Lung (tissue), 12 donors: Measurements from ENCODE around the gene CCDC167. TPM values are rescaled to one million over a fixed set of nuclear protein-coding genes. Genes with fewer than 3 reads are reported as not detected.

Experiments
- ATAC-seq: fragments of 200-7000 bp; cut with Tn5 transposase; one replicate; pipeline ENCODE4 v1.9.1; 2020; ENCODE audit warnings: moderate number of reproducible peaks; ENCODE audit not compliant: insufficient read depth, low FRiP score
- DNase-seq, 3 donors: peaks; one replicate each; pipeline ENCODE4 v3.0.0-alpha.2; 2013 to 2017
- H3K27ac ChIP-seq, 2 donors: one replicate each; pipeline ENCODE4 v1.5.1; 2013; ENCODE audit warnings: mild to moderate bottlenecking in 2 of 2, moderate library complexity in 2 of 2, control low read depth in 1 of 2, inconsistent platforms in 1 of 2, low read depth in 1 of 2, low read length in 1 of 2
- H3K27me3 ChIP-seq, 3 donors: one replicate each; pipeline ENCODE4 v1.5.1; 2013; ENCODE audit warnings: low read length in 2 of 3; ENCODE audit not compliant: control insufficient read depth in 3 of 3, insufficient read depth in 3 of 3
- H3K36me3 ChIP-seq, 4 donors: one replicate each; pipeline ENCODE4 v1.5.1; 2013; ENCODE audit warnings: low read length in 4 of 4, mild to moderate bottlenecking in 1 of 4, moderate library complexity in 1 of 4; ENCODE audit not compliant: control insufficient read depth in 4 of 4, insufficient read depth in 4 of 4
- H3K4me1 ChIP-seq, 5 donors: one replicate each; pipeline ENCODE4 v1.5.1; 2013; ENCODE audit warnings: low read length in 5 of 5, mild to moderate bottlenecking in 2 of 5, moderate library complexity in 1 of 5; ENCODE audit not compliant: control insufficient read depth in 5 of 5, insufficient read depth in 5 of 5
- H3K4me3 ChIP-seq: one replicate; pipeline ENCODE4 v1.5.1; 2013; ENCODE audit warnings: mild to moderate bottlenecking, control low read depth, moderate library complexity
- H3K9ac ChIP-seq, 2 donors: one replicate each; pipeline ENCODE4 v1.5.1; 2013; ENCODE audit warnings: low read length in 2 of 2, control low read depth in 1 of 2; ENCODE audit not compliant: insufficient read depth in 1 of 2
- H3K9me3 ChIP-seq, 4 donors: one replicate each; pipeline ENCODE4 v1.5.1; 2013; ENCODE audit warnings: low read length in 3 of 4, mild to moderate bottlenecking in 1 of 4, moderate library complexity in 1 of 4; ENCODE audit not compliant: control insufficient read depth in 4 of 4, insufficient read depth in 3 of 4
- CTCF ChIP-seq: IDR thresholded peaks from 2 replicates; pipeline ENCODE4 v1.5.1; 2012; ENCODE audit warnings: mild to moderate bottlenecking; ENCODE audit errors: control extremely low read depth, extremely low read depth
- WGBS, 2 donors: extraction: QIAGEN DNeasy Blood & Tissue Kit; methylation state at CpG; one replicate each; pipeline ENCODE4 v1.1.7; 2013; 5-methylcytosine and 5-hydroxymethylcytosine counted together
- polyA plus RNA-seq, 2 donors: library from polyadenylated mRNA; stranded (reverse); fragments of 200-250 nt; gene quantifications; one replicate each; pipeline ENCODE4 v1.2.1, GENCODE V29; 2013
- total RNA-seq, 2 donors: library from RNA; depleted of rRNA in 1 of 2; stranded (reverse); fragments of >200 nt in 1 of 2; gene quantifications; one replicate each; pipeline ENCODE4 v1.2.1, GENCODE V29; 2014 to 2021
- donor health status: control.
- donor health status: control.
- donor health status: Bipolar disorder and iron deficiency.
- donor health status: healthy.
- donor health status: DM: yes; HTN: yes; CAD: no.

CCDC167 gene
- total and polyA plus RNA-seq, 4 donors, result 13.4 to 54.6 (median 23.1) TPM

GRCh38 chr6:37480951-37481534 lies 18.6 kb downstream of the CCDC167 start:
- Histone ChIP-seq H3K36me3 (peaks cover 0 to 61% (median 24%) of the 10 kb centered on the region in 4 donors), H3K4me1 (peaks cover 0 to 8% (median 0%) of the 10 kb centered on the region in 5 donors), H3K27ac (no peak overlapping the region), H3K9ac (no peak overlapping the region), H3K27me3 (no peaks in the 10 kb centered on the region), H3K4me3 (no peak overlapping the region), H3K9me3 (no peaks in the 10 kb centered on the region)
- TF ChIP-seq CTCF, result no peak
- ATAC-seq (no peak), DNase-seq (no peak)
- WGBS, 2 donors, result 63 to 70% methylated on average over 7 of the region's 7 CpGs

GRCh38 chr6:37480118-37480736 lies 19.5 kb downstream of the CCDC167 start:
- H3K9me3 ChIP-seq, result no peaks in the 10 kb centered on the region
- no peak for DNase-seq
- H3K4me1 ChIP-seq, result peaks cover 0 to 4% (median 0%) of the 10 kb centered on the region in 5 donors
- no peak for ATAC-seq
- H3K27ac ChIP-seq, result no peak overlapping the region
- no peaks in the 10 kb centered on the region for H3K27me3 ChIP-seq
- H3K36me3 ChIP-seq, result peaks cover 0 to 69% (median 31%) of the 10 kb centered on the region in 4 donors
- no peak for TF ChIP-seq CTCF
- 88 to 90% methylated on average over 1 of the region's 1 CpG for WGBS, 2 donors
- no peak overlapping the region for H3K4me3 ChIP-seq
- no peak overlapping the region for H3K9ac ChIP-seq

DNA sequence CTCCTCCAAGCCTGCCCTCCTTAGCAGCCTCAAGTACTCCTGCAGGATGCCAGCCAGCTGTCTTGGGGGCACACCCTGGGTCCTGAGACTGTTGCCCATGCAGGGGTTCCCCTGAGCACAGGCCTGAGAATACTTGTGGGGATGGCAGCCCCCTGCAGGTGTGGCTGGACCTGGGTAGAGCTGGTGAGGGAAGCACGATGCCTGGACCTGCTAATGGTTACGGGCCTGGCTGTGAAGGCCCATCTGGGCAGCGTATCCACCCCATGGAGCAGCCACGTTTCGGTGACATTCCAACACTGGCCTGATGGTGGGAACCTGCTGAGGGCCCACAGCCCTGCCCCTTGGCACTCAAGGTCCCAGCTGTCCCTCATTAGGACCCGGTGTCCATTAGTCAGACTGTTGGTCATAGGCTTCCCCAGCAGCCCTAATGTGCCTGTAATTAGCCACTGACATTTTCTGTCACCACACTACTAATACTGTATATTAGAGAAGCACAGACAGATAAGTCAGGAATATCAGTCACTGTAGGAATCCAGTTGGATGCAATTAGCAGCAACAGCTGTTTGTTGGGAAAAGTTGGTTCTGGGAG lies 20.3 kb downstream of the CCDC167 start:
- DNase-seq (no peak), ATAC-seq (no peak)
- H3K9me3 ChIP-seq, result no peaks in the 10 kb centered on the region
- 88 to 97% methylated on average over 6 of the region's 6 CpGs for WGBS, 2 donors
- no peak overlapping the region for H3K9ac ChIP-seq
- TF ChIP-seq CTCF, result no peak
- H3K4me1 ChIP-seq, result peaks cover 0 to 3% (median 0%) of the 10 kb centered on the region in 5 donors
- H3K27ac ChIP-seq, result no peak overlapping the region
- no peak overlapping the region for H3K4me3 ChIP-seq
- peaks cover 0 to 75% (median 39%) of the 10 kb centered on the region in 4 donors for H3K36me3 ChIP-seq
- H3K27me3 ChIP-seq, result no peaks in the 10 kb centered on the region
